ENCODE data around the gene PHOSPHO2. TPM values are rescaled to one million over a fixed set of nuclear protein-coding genes. Genes with fewer than 3 reads are reported as not detected.

The PHOSPHO2 gene
- total RNA-seq, 1 experiment from 2014 or later: 5.0 TPM

DNA sequence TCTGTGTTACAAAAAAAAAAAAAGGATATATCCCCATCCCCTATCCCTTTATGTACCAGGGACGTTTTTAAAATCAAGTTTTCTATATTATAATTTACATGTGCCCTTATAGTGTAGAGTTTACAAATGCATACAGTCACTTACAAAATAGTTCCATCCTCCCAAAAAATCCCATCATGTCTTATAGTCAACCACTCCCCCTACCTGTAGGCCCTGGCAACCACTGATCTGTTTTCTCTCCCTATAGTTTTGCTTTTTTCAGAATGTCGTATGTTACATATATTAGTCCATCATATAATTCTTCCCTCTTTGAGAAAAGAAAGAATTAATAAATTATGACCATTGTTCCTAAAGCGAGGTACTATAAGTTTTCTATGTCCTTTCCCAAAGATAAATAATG is 17.9 kb upstream of the PHOSPHO2 start:
- H3K4me1 ChIP-seq: no peaks in the 10 kb centered on the region
- Mint-ChIP-seq H3K4me1 (ENCODE audit: low read depth, unreplicated experiment) (no peaks in the 10 kb centered on the region), H3K27me3 (ENCODE audit: insufficient read depth, unreplicated experiment) (peaks cover 3% of the 10 kb centered on the region), H3K9me3 (ENCODE audit: unreplicated experiment) (no peaks in the 10 kb centered on the region), H3K36me3 (ENCODE audit: insufficient read depth, unreplicated experiment) (no peaks in the 10 kb centered on the region), H3K27ac (ENCODE audit: unreplicated experiment) (no peak overlapping the region), H3K4me3 (ENCODE audit: unreplicated experiment) (no peak overlapping the region)
- CTCF ChIA-PET: no interaction called here
- no peaks in the 10 kb centered on the region for H3K27me3 ChIP-seq (replicated peaks; ENCODE audit: control insufficient read depth, insufficient read depth, low read length)
- DNase-seq: no peak
- TF ChIP-seq, protein P1, sequence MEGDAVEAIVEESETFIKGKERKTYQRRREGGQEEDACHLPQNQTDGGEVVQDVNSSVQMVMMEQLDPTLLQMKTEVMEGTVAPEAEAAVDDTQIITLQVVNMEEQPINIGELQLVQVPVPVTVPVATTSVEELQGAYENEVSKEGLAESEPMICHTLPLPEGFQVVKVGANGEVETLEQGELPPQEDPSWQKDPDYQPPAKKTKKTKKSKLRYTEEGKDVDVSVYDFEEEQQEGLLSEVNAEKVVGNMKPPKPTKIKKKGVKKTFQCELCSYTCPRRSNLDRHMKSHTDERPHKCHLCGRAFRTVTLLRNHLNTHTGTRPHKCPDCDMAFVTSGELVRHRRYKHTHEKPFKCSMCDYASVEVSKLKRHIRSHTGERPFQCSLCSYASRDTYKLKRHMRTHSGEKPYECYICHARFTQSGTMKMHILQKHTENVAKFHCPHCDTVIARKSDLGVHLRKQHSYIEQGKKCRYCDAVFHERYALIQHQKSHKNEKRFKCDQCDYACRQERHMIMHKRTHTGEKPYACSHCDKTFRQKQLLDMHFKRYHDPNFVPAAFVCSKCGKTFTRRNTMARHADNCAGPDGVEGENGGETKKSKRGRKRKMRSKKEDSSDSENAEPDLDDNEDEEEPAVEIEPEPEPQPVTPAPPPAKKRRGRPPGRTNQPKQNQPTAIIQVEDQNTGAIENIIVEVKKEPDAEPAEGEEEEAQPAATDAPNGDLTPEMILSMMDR (IDR thresholded peaks at IDR 0.05; ENCODE audit: insufficient read depth in 1 of 2, low read depth in 1 of 2, low read length in 1 of 2, severe bottlenecking in 1 of 2, unreplicated experiment in 1 of 2): peak; percentile 30 to 55
- no TSS peak for BruUV-seq (replicated peaks)
- no peaks in the 10 kb centered on the region for H3K36me3 ChIP-seq (ENCODE audit: control insufficient read depth, insufficient read depth, low read length)
- intact Hi-C loops (cut with micrococcal nuclease; ENCODE audit: unreplicated experiment): loop anchor here (1.0 kb wide), 1 partner anchor 148 kb away; no protein-coding TSS in a partner anchor
- H3K4me3 ChIP-seq (ENCODE audit: low read depth, low read length): no peak overlapping the region
- no peaks in the 10 kb centered on the region for H3K9me3 ChIP-seq
- POLR2A ChIA-PET: no interaction called here

DNA sequence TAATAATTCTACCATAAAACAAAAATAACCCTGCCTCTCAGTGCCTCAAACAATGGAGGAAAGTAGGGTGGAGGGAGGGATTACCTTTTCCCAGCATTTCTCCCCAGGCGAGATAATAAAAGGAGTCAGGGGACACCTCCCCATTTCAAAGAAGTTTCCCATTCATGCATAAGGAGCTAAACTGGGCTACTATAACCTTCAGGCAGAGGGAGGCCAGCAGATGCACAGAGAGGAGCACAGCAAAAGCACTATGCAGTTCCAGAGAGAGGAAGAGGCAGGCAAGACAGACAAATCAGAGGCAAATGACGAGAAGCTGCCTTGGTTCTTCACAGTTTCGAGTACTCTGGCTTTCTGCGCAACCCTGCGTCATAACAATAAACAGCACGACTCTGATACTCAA is 17.4 kb upstream of the PHOSPHO2 start:
- intact Hi-C loops (cut with micrococcal nuclease; ENCODE audit: unreplicated experiment): loop anchor here (1.0 kb wide), 1 partner anchor 149 kb away; no protein-coding TSS in a partner anchor
- no peak overlapping the region for H3K27ac Mint-ChIP-seq (ENCODE audit: unreplicated experiment)
- no peaks in the 10 kb centered on the region for H3K4me1 Mint-ChIP-seq (ENCODE audit: low read depth, unreplicated experiment)

DNA sequence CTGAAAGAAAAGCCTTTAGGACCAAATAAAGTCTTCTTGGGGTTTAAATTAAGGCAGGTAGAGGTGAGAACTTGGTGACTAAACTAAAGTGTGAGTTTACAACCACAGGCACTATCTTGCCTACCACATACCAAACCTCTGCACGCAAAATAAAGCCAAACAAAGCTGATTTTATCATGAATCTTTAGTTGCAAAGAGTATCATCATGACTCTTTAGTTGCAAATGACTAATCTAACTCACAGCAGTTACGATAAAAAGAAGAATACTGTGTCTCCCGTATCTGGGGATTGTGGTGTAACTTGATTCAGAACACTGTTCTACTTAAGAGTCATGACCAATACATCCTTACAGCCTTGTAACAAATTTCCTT is 11.2 kb upstream of the PHOSPHO2 start:
- no peaks in the 10 kb centered on the region; the same call in 1 of the 2 replicates for H3K4me1 ChIP-seq
- H3K4me3 Mint-ChIP-seq (ENCODE audit: unreplicated experiment): no peak overlapping the region
- no peaks in the 10 kb centered on the region for H3K27me3 ChIP-seq (replicated peaks; ENCODE audit: control insufficient read depth, insufficient read depth, low read length)
- no TSS peak for BruUV-seq (replicated peaks)
- no peak for DNase-seq
- CTCF ChIA-PET: no interaction called here
- no peaks in the 10 kb centered on the region for H3K4me1 Mint-ChIP-seq (ENCODE audit: low read depth, unreplicated experiment)
- peaks cover 2% of the 10 kb centered on the region for H3K9me3 Mint-ChIP-seq (ENCODE audit: unreplicated experiment)
- H3K36me3 ChIP-seq (ENCODE audit: control insufficient read depth, insufficient read depth, low read length): no peaks in the 10 kb centered on the region
- H3K27ac Mint-ChIP-seq (ENCODE audit: unreplicated experiment): no peak overlapping the region
- H3K36me3 Mint-ChIP-seq (ENCODE audit: insufficient read depth, unreplicated experiment): no peaks in the 10 kb centered on the region
- POLR2A ChIA-PET: no interaction called here
- H3K27me3 Mint-ChIP-seq (ENCODE audit: insufficient read depth, unreplicated experiment): peaks cover 3% of the 10 kb centered on the region
- no peak overlapping the region for H3K4me3 ChIP-seq (ENCODE audit: low read depth, low read length)
- H3K9me3 ChIP-seq: no peaks in the 10 kb centered on the region
- TF ChIP-seq, protein P1 (IDR thresholded peaks at IDR 0.05; ENCODE audit: insufficient read depth in 1 of 2, low read depth in 1 of 2, low read length in 1 of 2, severe bottlenecking in 1 of 2, unreplicated experiment in 1 of 2): no peak
- intact Hi-C loops (cut with micrococcal nuclease; ENCODE audit: unreplicated experiment): no loop called here

More for the DNA sequence above, 17.4 kb upstream of the PHOSPHO2 start:
- Mint-ChIP-seq H3K4me3 (ENCODE audit: unreplicated experiment) (no peak overlapping the region), H3K9me3 (ENCODE audit: unreplicated experiment) (no peaks in the 10 kb centered on the region), H3K27me3 (ENCODE audit: insufficient read depth, unreplicated experiment) (peaks cover 3% of the 10 kb centered on the region), H3K36me3 (ENCODE audit: insufficient read depth, unreplicated experiment) (no peaks in the 10 kb centered on the region)
- no peaks in the 10 kb centered on the region for H3K36me3 ChIP-seq (ENCODE audit: control insufficient read depth, insufficient read depth, low read length)
- ChIA-PET CTCF (no interaction called here), POLR2A (no interaction called here)
- no peak for DNase-seq
- BruUV-seq (replicated peaks): no TSS peak
- no peaks in the 10 kb centered on the region for H3K4me1 ChIP-seq
- H3K9me3 ChIP-seq: no peaks in the 10 kb centered on the region
- no peaks in the 10 kb centered on the region for H3K27me3 ChIP-seq (replicated peaks; ENCODE audit: control insufficient read depth, insufficient read depth, low read length)
- TF ChIP-seq, protein P1 (IDR thresholded peaks at IDR 0.05; ENCODE audit: insufficient read depth in 1 of 2, low read depth in 1 of 2, low read length in 1 of 2, severe bottlenecking in 1 of 2, unreplicated experiment in 1 of 2): no peak
- no peak overlapping the region for H3K4me3 ChIP-seq (ENCODE audit: low read depth, low read length)

Data from Caco-2 (cell line).